Omental fat pad (tissue), 4 donors: ENCODE results near the gene TRAF3IP1. TPM values are rescaled to one million over a fixed set of nuclear protein-coding genes. Genes with fewer than 3 reads are reported as not detected.

Experiments used
- ATAC-seq: fragments of 150-250 bp; one replicate; pipeline ENCODE4 v1.9.1; 2016; ENCODE audit warnings: mild to moderate bottlenecking, moderate library complexity; ENCODE audit not compliant: low FRiP score
- DNase-seq: peaks from one replicate; pipeline ENCODE4 v3.0.0-alpha.2; 2019; ENCODE audit warnings: low spot score
- CTCF ChIP-seq, 3 donors: fragments of 450-650 bp; IDR thresholded peaks; one replicate each; pipeline ENCODE4 v1.5.1; 2016 to 2017; ENCODE audit warnings: antibody characterized with exemption in 3 of 3, mild to moderate bottlenecking in 3 of 3, moderate library complexity in 2 of 3
- total RNA-seq, 4 donors: library from RNA; depleted of rRNA; stranded (reverse); fragments of >200 nt; gene quantifications; one replicate each; pipeline ENCODE4 v1.1.0, GENCODE V29; 2016

TRAF3IP1 gene
- total RNA-seq, 4 donors from 2014 or later, result 8.4 to 15.9 (median 12.5) TPM

- DNase-seq (no peak), ATAC-seq (no peak)
Observed at GRCh38 chr2:238277695-238278094, 42.6 kb upstream of the TRAF3IP1 start.

GRCh38 chr2:238278626-238279323 is 41.5 kb upstream of the TRAF3IP1 start:
- ATAC-seq (no peak), DNase-seq (no peak)
- no peak for TF ChIP-seq CTCF (IDR thresholded peaks at IDR 0.05)

More at GRCh38 chr2:238277695-238278094, 42.6 kb upstream of the TRAF3IP1 start:
- no peak for TF ChIP-seq CTCF (IDR thresholded peaks at IDR 0.05)

- DNase-seq, result no peak
- ATAC-seq, result peak; percentile 12
- TF ChIP-seq CTCF (IDR thresholded peaks at IDR 0.05), result no peak
Observed at GRCh38 chr2:238279324-238279682, 41.0 kb upstream of the TRAF3IP1 start.

GRCh38 chr2:238280083-238280825 is 40.1 kb upstream of the TRAF3IP1 start:
- ATAC-seq, result no peak
- no peak for DNase-seq
- no peak for TF ChIP-seq CTCF (IDR thresholded peaks at IDR 0.05)

- no peak for TF ChIP-seq CTCF (IDR thresholded peaks at IDR 0.05)
- DNase-seq (no peak), ATAC-seq (no peak)
Observed at GRCh38 chr2:238281826-238282480, 38.4 kb upstream of the TRAF3IP1 start.

- DNase-seq (no peak), ATAC-seq (no peak)
- TF ChIP-seq CTCF (IDR thresholded peaks at IDR 0.05), result no peak
Observed at GRCh38 chr2:238282861-238283738, 37.2 kb upstream of the TRAF3IP1 start.
